Stomach (tissue), 9 donors: ENCODE data around the gene CWH43. TPM values are rescaled to one million over a fixed set of nuclear protein-coding genes. Genes with fewer than 3 reads are reported as not detected.
"Not testable (repeated sequence)": the region's sequence is repeated elsewhere in the genome, so short reads cannot be mapped to it uniquely, and the experiment has no call there.

Experiments used
- DNase-seq, 2 donors: peaks; one replicate each; pipeline versions ENCODE4 v3.0.0 to v3.0.0-alpha.2; 2013 to 2019
- H3K27ac ChIP-seq, 5 donors: fragments of 200-600 bp in 4 of 5; sonication (generic) in 4 of 5; one replicate each; pipeline ENCODE4 v1.5.1; 2013 to 2019; ENCODE audit warnings: mild to moderate bottlenecking in 1 of 5, moderate library complexity in 1 of 5
- H3K27me3 ChIP-seq, 3 donors: fragments of 200-600 bp; sonication (generic); one replicate each; pipeline ENCODE4 v1.5.1; 2017 to 2019; ENCODE audit warnings: mixed run types in 1 of 3
- H3K36me3 ChIP-seq, 4 donors: fragments of 200-600 bp; sonication (generic); 1 replicate in 3 of 4; 2 replicates in 1 of 4; pipeline ENCODE4 v1.5.1; 2016 to 2019
- H3K4me1 ChIP-seq, 4 donors: fragments of 200-600 bp; sonication (generic); one replicate each; pipeline ENCODE4 v1.5.1; 2016 to 2019
- H3K4me3 ChIP-seq, 4 donors: fragments of 200-600 bp; sonication (generic) in 3 of 4; one replicate each; pipeline ENCODE4 v1.5.1; 2016 to 2019; ENCODE audit warnings: mild to moderate bottlenecking in 1 of 4
- H3K9me3 ChIP-seq, 4 donors: fragments of 200-600 bp; sonication (generic); one replicate each; pipeline ENCODE4 v1.5.1; 2016 to 2019
- CTCF ChIP-seq, 7 experiments: fragments of 450-650 bp in 4 of 7; fragments of 200-600 bp in 3 of 7; sonication (generic) in 3 of 7; IDR thresholded peaks; one replicate each; pipeline ENCODE4 v1.5.1; 2016 to 2019; ENCODE audit warnings: antibody characterized with exemption in 7 of 7, control low read depth in 2 of 7, mild to moderate bottlenecking in 1 of 7
- EP300 ChIP-seq: sonication (generic); formaldehyde crosslinking; IDR thresholded peaks from one replicate; pipeline ENCODE4 v1.6.1; 2017; ENCODE audit warnings: antibody characterized with exemption
- POLR2A ChIP-seq, 4 donors: fragments of 450-650 bp; IDR thresholded peaks; one replicate each; pipeline ENCODE4 v1.6.1; 2016; ENCODE audit warnings: antibody characterized with exemption in 4 of 4, control low read depth in 2 of 4, mild to moderate bottlenecking in 1 of 4, moderate library complexity in 1 of 4
- POLR2AphosphoS5 ChIP-seq, 3 donors: sonication (generic); formaldehyde crosslinking; IDR thresholded peaks; one replicate each; pipeline ENCODE4 v1.6.1; 2016; ENCODE audit warnings: antibody characterized with exemption in 3 of 3
- WGBS, 5 donors: extraction: QIAGEN DNeasy Blood & Tissue Kit in 3 of 5; methylation state at CpG; one replicate each; pipeline versions ENCODE4 v1.1.5 to v1.1.7; 2013 to 2018; 5-methylcytosine and 5-hydroxymethylcytosine counted together
- intact Hi-C: fragments of 100-400 bp; cut with DNase I; formaldehyde crosslinking; loops from one replicate; pipeline ENCODE4 v1.15.1; 2023; ENCODE audit warnings: low total_unique reads
- polyA plus RNA-seq, 3 donors: library from polyadenylated mRNA; stranded (reverse); fragments of 200-250 nt; gene quantifications; one replicate each; pipeline ENCODE4 v1.2.3, GENCODE V29; 2013
- total RNA-seq, 5 donors: library from RNA; depleted of rRNA; stranded (reverse); fragments of >200 nt; gene quantifications; one replicate each; pipeline versions ENCODE4 v1.1.0 to v1.2.3, GENCODE V29; 2014 to 2016
- donor health status: healthy with polysubstance abuse.
- donor health status: Bipolar disorder and iron deficiency.
- donor health status: healthy.

CWH43 gene
- total and polyA plus RNA-seq, 8 donors, result 0.50 to 48.1 (median 2.8) TPM; not detected in 1

- WGBS, 5 donors, result 83 to 94% (median 90%) methylated on average over 1 of the region's 1 CpG
- no peak overlapping the region for H3K4me3 ChIP-seq
These were observed 38.3 kb upstream of the CWH43 start for GRCh38 chr4:48947731-48948130.

GRCh38 chr4:48949086-48949485, 37.0 kb upstream of the CWH43 start:
- no peak overlapping the region for H3K27ac ChIP-seq

More at GRCh38 chr4:48947731-48948130, 38.3 kb upstream of the CWH43 start:
- no peak for DNase-seq
- H3K27ac ChIP-seq, result no peak overlapping the region
- no peaks in the 10 kb centered on the region for H3K36me3 ChIP-seq
- no peaks in the 10 kb centered on the region for H3K27me3 ChIP-seq
- peaks cover 0 to 3% (median 0%) of the 10 kb centered on the region in 4 donors for H3K9me3 ChIP-seq
- intact Hi-C loops, result no loop called here
- H3K4me1 ChIP-seq, result peaks cover 0 to 13% (median 2%) of the 10 kb centered on the region in 4 donors
- TF ChIP-seq POLR2AphosphoS5 (IDR thresholded peaks at IDR 0.05), result no peak
- no peak for TF ChIP-seq POLR2A (IDR thresholded peaks at IDR 0.05)
- no peak for TF ChIP-seq CTCF (IDR thresholded peaks at IDR 0.05)
- no peak for TF ChIP-seq EP300

GRCh38 chr4:48949518-48950219, 36.4 kb upstream of the CWH43 start:
- DNase-seq, result no peak
- 50 to 74% (median 67%) methylated on average over 4 of the region's 4 CpGs for WGBS, 5 donors
- H3K4me3 ChIP-seq, result no peak overlapping the region
- H3K4me1 ChIP-seq, result peaks cover 0 to 18% (median 0%) of the 10 kb centered on the region in 4 donors
- no peaks in the 10 kb centered on the region for H3K36me3 ChIP-seq
- no peaks in the 10 kb centered on the region for H3K27me3 ChIP-seq
- H3K9me3 ChIP-seq, result peaks cover 0 to 3% (median 0%) of the 10 kb centered on the region in 4 donors
- intact Hi-C loops, result no loop called here
- TF ChIP-seq POLR2AphosphoS5 (IDR thresholded peaks at IDR 0.05) (no peak), CTCF (IDR thresholded peaks at IDR 0.05) (no peak), EP300 (no peak), POLR2A (IDR thresholded peaks at IDR 0.05) (no peak)
- no peak overlapping the region for H3K27ac ChIP-seq

More at GRCh38 chr4:48949086-48949485, 37.0 kb upstream of the CWH43 start:
- Histone ChIP-seq H3K4me3 (no peak overlapping the region), H3K4me1 (peaks cover 0 to 13% (median 2%) of the 10 kb centered on the region in 4 donors), H3K9me3 (peaks cover 0 to 3% (median 0%) of the 10 kb centered on the region in 4 donors), H3K36me3 (no peaks in the 10 kb centered on the region), H3K27me3 (no peaks in the 10 kb centered on the region)
- intact Hi-C loops, result no loop called here
- no peak for DNase-seq
- TF ChIP-seq POLR2AphosphoS5 (IDR thresholded peaks at IDR 0.05) (no peak), CTCF (IDR thresholded peaks at IDR 0.05) (no peak), EP300 (no peak), POLR2A (IDR thresholded peaks at IDR 0.05) (no peak)

- no peak for TF ChIP-seq EP300
- no peak for TF ChIP-seq POLR2A (IDR thresholded peaks at IDR 0.05)
- no peak for TF ChIP-seq POLR2AphosphoS5 (IDR thresholded peaks at IDR 0.05)
- no peak for TF ChIP-seq CTCF (IDR thresholded peaks at IDR 0.05)
- intact Hi-C loops, result no loop called here
- H3K9me3 ChIP-seq, result peaks cover 0 to 3% (median 0%) of the 10 kb centered on the region in 4 donors
- WGBS, 5 donors, result 45 to 71% (median 57%) methylated on average over 2 of the region's 2 CpGs
- DNase-seq, result no peak
- no peak overlapping the region for H3K27ac ChIP-seq
- H3K27me3 ChIP-seq, result no peaks in the 10 kb centered on the region
- no peaks in the 10 kb centered on the region for H3K36me3 ChIP-seq
- H3K4me3 ChIP-seq, result no peak overlapping the region
- peaks cover 0 to 10% (median 3%) of the 10 kb centered on the region in 4 donors for H3K4me1 ChIP-seq
These were observed 31.8 kb upstream of the CWH43 start for GRCh38 chr4:48954314-48954713.

GRCh38 chr4:48957366-48957765, 28.7 kb upstream of the CWH43 start:
- H3K27me3 ChIP-seq, H3K9me3 ChIP-seq, H3K27ac ChIP-seq, H3K36me3 ChIP-seq, DNase-seq, H3K4me3 ChIP-seq, intact Hi-C loops: not testable (repeated sequence)
- 84 to 94% (median 91%) methylated on average over 5 of the region's 5 CpGs for WGBS, 5 donors
- peaks cover 0 to 17% (median 3%) of the 10 kb centered on the region in 4 donors for H3K4me1 ChIP-seq
